Measurements from ENCODE around the gene CAMTA1. TPM values are rescaled to one million over a fixed set of nuclear protein-coding genes. Genes with fewer than 3 reads are reported as not detected.

CAMTA1 gene
- total RNA-seq, 4 donors from 2014 or later, result 45.3 to 68.9 (median 62.0) TPM

DNA sequence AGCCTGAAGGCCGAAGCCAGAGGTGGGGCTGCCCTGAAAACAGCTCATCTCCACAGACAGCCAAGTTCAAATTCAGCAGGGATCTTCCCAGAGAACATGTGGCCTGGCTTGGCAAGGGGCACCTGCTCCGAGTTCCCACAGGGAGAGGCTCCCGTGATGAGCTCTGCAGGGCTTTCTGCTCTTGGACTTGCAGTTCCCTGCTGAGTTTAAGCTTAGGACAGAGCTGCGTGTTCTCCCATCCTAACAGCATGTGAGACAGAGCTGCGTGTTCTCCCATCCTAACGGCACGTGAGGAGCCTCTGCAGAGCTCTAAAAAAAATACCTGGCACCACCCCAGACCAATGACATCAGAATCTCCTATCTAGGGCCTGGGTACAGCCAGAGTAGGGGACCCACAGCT is 872.8 kb downstream of the CAMTA1 start:
- ATAC-seq (ENCODE audit: low FRiP score), result no peak
- no peak for DNase-seq (ENCODE audit: low spot score)
- TF ChIP-seq, protein P1, sequence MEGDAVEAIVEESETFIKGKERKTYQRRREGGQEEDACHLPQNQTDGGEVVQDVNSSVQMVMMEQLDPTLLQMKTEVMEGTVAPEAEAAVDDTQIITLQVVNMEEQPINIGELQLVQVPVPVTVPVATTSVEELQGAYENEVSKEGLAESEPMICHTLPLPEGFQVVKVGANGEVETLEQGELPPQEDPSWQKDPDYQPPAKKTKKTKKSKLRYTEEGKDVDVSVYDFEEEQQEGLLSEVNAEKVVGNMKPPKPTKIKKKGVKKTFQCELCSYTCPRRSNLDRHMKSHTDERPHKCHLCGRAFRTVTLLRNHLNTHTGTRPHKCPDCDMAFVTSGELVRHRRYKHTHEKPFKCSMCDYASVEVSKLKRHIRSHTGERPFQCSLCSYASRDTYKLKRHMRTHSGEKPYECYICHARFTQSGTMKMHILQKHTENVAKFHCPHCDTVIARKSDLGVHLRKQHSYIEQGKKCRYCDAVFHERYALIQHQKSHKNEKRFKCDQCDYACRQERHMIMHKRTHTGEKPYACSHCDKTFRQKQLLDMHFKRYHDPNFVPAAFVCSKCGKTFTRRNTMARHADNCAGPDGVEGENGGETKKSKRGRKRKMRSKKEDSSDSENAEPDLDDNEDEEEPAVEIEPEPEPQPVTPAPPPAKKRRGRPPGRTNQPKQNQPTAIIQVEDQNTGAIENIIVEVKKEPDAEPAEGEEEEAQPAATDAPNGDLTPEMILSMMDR (IDR thresholded peaks at IDR 0.05), result no peak

DNA sequence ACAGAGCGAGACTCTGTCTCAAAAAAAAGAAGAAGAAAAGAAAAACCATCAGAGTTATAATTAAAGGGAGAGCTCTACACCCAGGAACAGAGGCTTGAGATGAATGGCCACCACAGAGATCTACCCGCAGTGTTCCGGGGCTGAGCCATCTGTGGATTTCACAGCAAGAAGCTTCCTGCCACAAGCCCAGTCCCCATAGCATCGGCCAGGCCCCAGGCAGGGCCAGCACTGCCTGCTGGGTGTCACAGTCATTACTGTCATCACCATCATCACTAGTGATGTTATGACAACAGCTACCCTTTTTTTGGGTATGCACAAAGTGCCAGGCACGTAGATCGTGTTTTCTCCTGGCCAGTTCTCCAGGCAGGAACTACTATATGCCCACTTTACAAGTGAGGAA is 874.3 kb downstream of the CAMTA1 start:
- DNase-seq (ENCODE audit: low spot score) (no peak), ATAC-seq (ENCODE audit: low FRiP score) (no peak)
- TF ChIP-seq, protein P1 (IDR thresholded peaks at IDR 0.05), result no peak

DNA sequence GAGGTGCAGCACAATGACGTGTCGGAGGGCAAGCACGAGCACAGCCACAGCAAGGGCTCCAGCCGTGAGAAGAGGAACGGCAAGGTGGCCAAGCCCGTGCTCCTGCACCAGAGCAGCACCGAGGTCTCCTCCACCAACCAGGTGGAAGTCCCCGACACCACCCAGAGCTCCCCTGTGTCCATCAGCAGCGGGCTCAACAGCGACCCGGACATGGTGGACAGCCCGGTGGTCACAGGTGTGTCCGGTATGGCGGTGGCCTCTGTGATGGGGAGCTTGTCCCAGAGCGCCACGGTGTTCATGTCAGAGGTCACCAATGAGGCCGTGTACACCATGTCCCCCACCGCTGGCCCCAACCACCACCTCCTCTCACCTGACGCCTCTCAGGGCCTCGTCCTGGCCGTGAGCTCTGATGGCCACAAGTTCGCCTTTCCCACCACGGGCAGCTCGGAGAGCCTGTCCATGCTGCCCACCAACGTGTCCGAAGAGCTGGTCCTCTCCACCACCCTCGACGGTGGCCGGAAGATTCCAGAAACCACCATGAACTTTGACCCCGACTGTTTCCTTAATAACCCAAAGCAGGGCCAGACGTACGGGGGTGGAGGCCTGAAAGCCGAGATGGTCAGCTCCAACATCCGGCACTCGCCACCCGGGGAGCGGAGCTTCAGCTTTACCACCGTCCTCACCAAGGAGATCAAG is 878.3 kb downstream of the CAMTA1 start:
- no peak for ATAC-seq (ENCODE audit: low FRiP score)

DNA sequence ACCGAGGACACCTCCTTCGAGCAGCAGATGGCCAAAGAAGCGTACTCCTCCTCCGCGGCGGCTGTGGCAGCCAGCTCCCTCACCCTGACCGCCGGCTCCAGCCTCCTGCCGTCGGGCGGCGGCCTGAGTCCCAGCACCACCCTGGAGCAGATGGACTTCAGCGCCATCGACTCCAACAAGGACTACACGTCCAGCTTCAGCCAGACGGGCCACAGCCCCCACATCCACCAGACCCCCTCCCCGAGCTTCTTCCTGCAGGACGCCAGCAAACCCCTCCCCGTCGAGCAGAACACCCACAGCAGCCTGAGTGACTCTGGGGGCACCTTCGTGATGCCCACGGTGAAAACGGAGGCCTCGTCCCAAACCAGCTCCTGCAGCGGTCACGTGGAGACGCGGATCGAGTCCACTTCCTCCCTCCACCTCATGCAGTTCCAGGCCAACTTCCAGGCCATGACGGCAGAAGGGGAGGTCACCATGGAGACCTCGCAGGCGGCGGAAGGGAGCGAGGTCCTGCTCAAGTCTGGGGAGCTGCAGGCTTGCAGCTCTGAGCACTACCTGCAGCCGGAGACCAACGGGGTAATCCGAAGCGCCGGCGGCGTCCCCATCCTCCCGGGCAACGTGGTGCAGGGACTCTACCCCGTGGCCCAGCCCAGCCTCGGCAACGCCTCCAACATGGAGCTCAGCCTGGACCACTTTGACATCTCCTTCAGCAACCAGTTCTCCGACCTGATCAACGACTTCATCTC is 879.1 kb downstream of the CAMTA1 start:
- ATAC-seq (ENCODE audit: low FRiP score) (no peak), DNase-seq (ENCODE audit: low spot score) (no peak)
- TF ChIP-seq, protein P1 (IDR thresholded peaks at IDR 0.05), result no peak

More for the DNA sequence above, 878.3 kb downstream of the CAMTA1 start:
- TF ChIP-seq, protein P1 (IDR thresholded peaks at IDR 0.05), result no peak
- no peak for DNase-seq (ENCODE audit: low spot score)

DNA sequence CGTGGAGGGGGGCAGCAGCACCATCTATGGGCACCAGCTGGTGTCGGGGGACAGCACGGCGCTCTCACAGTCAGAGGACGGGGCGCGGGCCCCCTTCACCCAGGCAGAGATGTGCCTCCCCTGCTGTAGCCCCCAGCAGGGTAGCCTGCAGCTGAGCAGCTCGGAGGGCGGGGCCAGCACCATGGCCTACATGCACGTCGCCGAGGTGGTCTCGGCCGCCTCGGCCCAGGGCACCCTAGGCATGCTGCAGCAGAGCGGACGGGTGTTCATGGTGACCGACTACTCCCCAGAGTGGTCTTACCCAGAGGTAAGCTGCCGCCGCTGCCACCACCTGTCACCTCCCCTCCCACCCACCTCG is 879.6 kb downstream of the CAMTA1 start:
- TF ChIP-seq, protein P1 (IDR thresholded peaks at IDR 0.05), result no peak
- no peak for DNase-seq (ENCODE audit: low spot score)

DNA sequence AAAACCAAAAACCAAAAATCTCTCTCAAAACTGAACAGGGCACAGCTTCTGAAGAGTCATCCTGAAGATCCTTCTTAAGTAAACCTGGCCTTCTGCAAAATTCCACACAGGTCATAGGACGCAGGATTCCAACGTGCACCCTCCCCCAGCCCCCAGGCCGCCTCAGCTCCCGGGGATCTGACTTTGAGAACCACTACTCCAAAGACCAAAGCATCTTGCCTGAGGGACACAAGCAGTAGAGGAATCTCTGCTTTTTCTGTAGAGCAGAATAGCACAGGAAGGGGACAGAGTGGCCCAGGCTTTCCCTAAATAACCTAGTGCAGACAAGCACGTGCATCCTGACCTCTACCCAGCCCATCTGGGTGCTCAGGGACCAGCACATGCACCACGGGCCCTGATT is 881.0 kb downstream of the CAMTA1 start:
- TF ChIP-seq, protein P1 (IDR thresholded peaks at IDR 0.05), result no peak
- no peak for DNase-seq (ENCODE audit: low spot score)
- no peak for ATAC-seq (ENCODE audit: low FRiP score)

More for the DNA sequence above, 879.6 kb downstream of the CAMTA1 start:
- no peak for ATAC-seq (ENCODE audit: low FRiP score)

DNA sequence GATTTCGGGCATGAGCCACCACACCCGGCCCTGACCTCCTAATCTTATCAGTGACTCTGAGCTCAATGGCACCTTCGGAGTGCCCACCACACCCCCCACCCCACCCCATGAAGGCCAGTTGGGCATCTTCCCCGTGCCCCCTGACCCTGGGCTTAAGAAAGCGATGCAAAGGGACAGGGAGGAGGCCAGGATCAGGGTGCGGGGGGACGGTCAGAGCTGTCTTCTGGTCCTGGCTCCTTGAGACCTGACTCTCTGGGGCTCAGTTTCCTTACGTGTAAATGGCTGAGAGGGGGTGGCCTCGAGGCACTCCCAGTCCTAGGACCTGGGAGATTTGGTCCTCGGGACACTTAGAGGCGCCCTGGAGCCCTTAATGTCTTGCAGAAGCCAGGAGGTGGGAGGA is 881.9 kb downstream of the CAMTA1 start:
- TF ChIP-seq, protein P1 (IDR thresholded peaks at IDR 0.05), result no peak
- ATAC-seq (ENCODE audit: low FRiP score) (no peak), DNase-seq (ENCODE audit: low spot score) (no peak)

Measured in omental fat pad (tissue), 4 donors.